Measurements from ENCODE around the gene TIMP2. TPM values are rescaled to one million over a fixed set of nuclear protein-coding genes. Genes with fewer than 3 reads are reported as not detected.

Gene TIMP2
- total and polyA plus RNA-seq, 5 experiments from 2014 or later, result 0.22 to 7.3 (median 0.75) TPM

DNA sequence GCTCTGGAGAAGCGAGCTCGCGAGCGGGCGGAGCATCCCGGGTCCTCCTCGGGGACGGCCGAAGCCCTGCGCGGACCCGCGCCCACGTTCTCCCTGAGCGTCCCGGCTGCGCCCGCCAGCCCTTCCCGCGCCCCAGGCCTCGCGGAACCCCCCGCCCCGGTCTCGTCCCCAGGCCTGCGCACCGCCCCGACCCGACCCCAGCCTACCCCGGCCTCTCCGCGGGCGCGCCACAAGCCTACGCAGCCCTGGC is 84.7 kb downstream of the TIMP2 start:
- Mint-ChIP-seq H3K4me3 (peak overlapping the region; percentile 83 to 96 (median 93)), H3K4me1 (peaks cover 24 to 67% (median 51%) of the 10 kb centered on the region in 4 donors), H3K27ac (peak overlapping the region; percentile 79 to 99 (median 98)), H3K27me3 (no peaks in the 10 kb centered on the region), H3K9me3 (no peaks in the 10 kb centered on the region), H3K36me3 (peaks cover 7 to 31% (median 9%) of the 10 kb centered on the region in 3 donors)
- no peak for DNase-seq
- POLR2A ChIA-PET, result interaction anchor here (0.8 to 3.0 kb wide), 7 partner anchors 21 to 131 kb away, joined by 3 to 23 read pairs (median 4); partner anchors contain the start of gene CYTH1
- ATAC-seq, result no peak

- no peaks in the 10 kb centered on the region for H3K9me3 Mint-ChIP-seq
- peaks cover 9 to 36% (median 12%) of the 10 kb centered on the region in 3 donors for H3K36me3 Mint-ChIP-seq
- H3K4me3 Mint-ChIP-seq, result peak overlapping the region; percentile 83 to 99 (median 95)
- H3K27ac Mint-ChIP-seq, result peak overlapping the region; percentile 79 to 99 (median 97)
- H3K27me3 Mint-ChIP-seq, result no peaks in the 10 kb centered on the region
- POLR2A ChIA-PET, result interaction anchor here (0.8 to 3.0 kb wide), 7 partner anchors 21 to 131 kb away, joined by 3 to 23 read pairs (median 4); partner anchors contain the start of gene CYTH1
- ATAC-seq (peak; percentile 19 to 37), DNase-seq (peak; percentile 31 to 72 (median 56))
- H3K4me1 Mint-ChIP-seq, result peaks cover 24 to 67% (median 51%) of the 10 kb centered on the region in 4 donors
Observed at GRCh38 chr17:78839762-78840529, 85.2 kb downstream of the TIMP2 start.

DNA sequence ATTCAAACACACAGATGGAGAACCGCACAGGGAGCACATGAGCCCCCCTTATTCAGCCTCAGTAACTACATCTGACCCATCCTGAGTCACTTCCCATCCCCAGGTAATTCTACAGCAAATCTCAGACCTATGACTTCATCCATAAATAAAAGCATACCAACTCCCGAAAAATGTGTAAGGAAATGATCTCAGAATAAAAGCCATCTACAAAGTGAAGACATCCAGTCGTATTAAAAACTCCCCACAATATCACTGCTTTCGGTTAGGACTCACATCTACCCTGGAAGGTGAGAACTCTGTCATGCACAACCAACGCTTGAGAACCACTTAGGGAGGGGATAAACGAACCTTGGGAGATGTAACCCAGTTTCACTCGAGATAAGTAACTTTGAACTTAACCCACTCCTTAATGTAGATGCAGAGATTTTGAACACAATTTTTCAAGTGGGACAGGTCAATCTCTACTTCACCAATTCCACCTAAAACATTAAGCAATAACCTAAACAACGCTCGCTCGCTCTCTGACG is 85.9 kb downstream of the TIMP2 start:
- Mint-ChIP-seq H3K36me3 (peaks cover 9 to 42% (median 13%) of the 10 kb centered on the region in 3 donors), H3K27me3 (no peaks in the 10 kb centered on the region), H3K9me3 (no peaks in the 10 kb centered on the region), H3K4me3 (peak overlapping the region; percentile 83 to 99 (median 95)), H3K27ac (peak overlapping the region; percentile 79 to 99 (median 96)), H3K4me1 (peaks cover 24 to 62% (median 50%) of the 10 kb centered on the region in 4 donors)
- DNase-seq (no peak), ATAC-seq (no peak)
- POLR2A ChIA-PET, result interaction anchor here (0.9 to 1.4 kb wide), 3 partner anchors 12 to 104 kb away, joined by 3 to 4 read pairs (median 3); no protein-coding TSS in a partner anchor

- no peak for DNase-seq
- no peak for ATAC-seq
- H3K4me3 Mint-ChIP-seq, result peak overlapping the region; percentile 83 to 99 (median 95)
- POLR2A ChIA-PET, result interaction anchor here (0.7 to 1.4 kb wide), 3 partner anchors 11 to 64 kb away, joined by 3 to 6 read pairs (median 3); no protein-coding TSS in a partner anchor
- H3K36me3 Mint-ChIP-seq, result peaks cover 9 to 49% (median 13%) of the 10 kb centered on the region in 3 donors
- no peaks in the 10 kb centered on the region for H3K9me3 Mint-ChIP-seq
- no peaks in the 10 kb centered on the region for H3K27me3 Mint-ChIP-seq
- H3K27ac Mint-ChIP-seq, result peak overlapping the region in 9 of 10 donors; percentile 60 to 99 (median 96)
- peaks cover 24 to 59% (median 47%) of the 10 kb centered on the region in 4 donors for H3K4me1 Mint-ChIP-seq
Observed at GRCh38 chr17:78838574-78839005, 86.6 kb downstream of the TIMP2 start.

- DNase-seq, result no peak
- H3K9me3 Mint-ChIP-seq, result no peaks in the 10 kb centered on the region
- POLR2A ChIA-PET, result interaction anchor here (0.5 to 1.3 kb wide), 3 partner anchors 17 to 554 kb away, joined by 3 read pairs; no protein-coding TSS in a partner anchor
- peaks cover 9 to 70% (median 23%) of the 10 kb centered on the region in 3 donors for H3K36me3 Mint-ChIP-seq
- peaks cover 24 to 57% (median 45%) of the 10 kb centered on the region in 4 donors for H3K4me1 Mint-ChIP-seq
- H3K27me3 Mint-ChIP-seq, result no peaks in the 10 kb centered on the region
- no peak for ATAC-seq
- H3K27ac Mint-ChIP-seq, result peak overlapping the region in 2 of 10 donors; percentile 6 to 70
- H3K4me3 Mint-ChIP-seq, result peak overlapping the region in 2 of 10 donors; percentile 2 to 20
Observed at GRCh38 chr17:78836420-78837021, 88.7 kb downstream of the TIMP2 start.

DNA sequence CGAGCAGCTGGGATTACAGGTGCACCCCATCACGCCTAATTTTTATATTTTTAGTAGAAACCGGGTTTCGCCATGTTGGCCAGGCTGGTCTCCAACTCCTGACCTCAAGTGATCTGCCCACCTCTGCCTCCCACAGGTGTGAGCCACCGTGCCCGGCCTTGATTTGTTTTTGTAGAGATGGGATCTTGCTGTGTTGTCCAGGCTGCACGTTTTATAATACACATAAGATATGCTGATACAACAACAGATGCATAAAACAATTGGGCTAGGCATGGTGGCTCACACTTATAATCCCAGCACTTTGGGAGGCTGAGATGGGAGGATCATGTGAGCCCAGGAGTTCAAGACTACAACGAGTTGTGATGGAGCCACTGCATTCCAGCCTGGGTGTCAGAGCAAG is 90.6 kb downstream of the TIMP2 start:
- ATAC-seq (no peak), DNase-seq (no peak)
- Mint-ChIP-seq H3K36me3 (peaks cover 15 to 87% (median 31%) of the 10 kb centered on the region in 3 donors), H3K27ac (no peak overlapping the region), H3K9me3 (no peaks in the 10 kb centered on the region), H3K4me1 (peaks cover 23 to 54% (median 40%) of the 10 kb centered on the region in 4 donors), H3K27me3 (no peaks in the 10 kb centered on the region), H3K4me3 (no peak overlapping the region)
- POLR2A ChIA-PET, result interaction anchor here (0.7 kb wide), 1 partner anchor 554 kb away, joined by 3 read pairs; no protein-coding TSS in a partner anchor

DNA sequence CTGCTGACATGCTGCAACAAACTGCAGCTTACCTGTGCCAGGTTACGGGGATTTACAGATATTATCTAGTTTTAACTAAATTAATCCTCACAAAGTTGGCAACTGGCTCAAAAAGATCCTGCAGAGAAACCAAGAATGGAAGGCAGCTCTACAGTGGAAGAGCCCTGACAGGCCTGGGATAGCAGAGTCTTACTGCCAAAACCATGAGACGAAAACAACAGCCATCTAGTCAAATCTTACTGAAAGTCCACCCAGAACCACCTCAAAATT is 92.7 kb downstream of the TIMP2 start:
- peaks cover 21 to 96% (median 43%) of the 10 kb centered on the region in 3 donors for H3K36me3 Mint-ChIP-seq
- DNase-seq, result no peak
- H3K27me3 Mint-ChIP-seq, result no peaks in the 10 kb centered on the region
- H3K4me1 Mint-ChIP-seq, result peaks cover 13 to 40% (median 24%) of the 10 kb centered on the region in 4 donors
- no peaks in the 10 kb centered on the region for H3K9me3 Mint-ChIP-seq
- ATAC-seq, result no peak
- POLR2A ChIA-PET, result no interaction called here
- H3K27ac Mint-ChIP-seq, result peak overlapping the region in 2 of 10 donors; percentile 3 to 25
- peak overlapping the region in 1 of 10 donors; percentile 3 for H3K4me3 Mint-ChIP-seq

DNA sequence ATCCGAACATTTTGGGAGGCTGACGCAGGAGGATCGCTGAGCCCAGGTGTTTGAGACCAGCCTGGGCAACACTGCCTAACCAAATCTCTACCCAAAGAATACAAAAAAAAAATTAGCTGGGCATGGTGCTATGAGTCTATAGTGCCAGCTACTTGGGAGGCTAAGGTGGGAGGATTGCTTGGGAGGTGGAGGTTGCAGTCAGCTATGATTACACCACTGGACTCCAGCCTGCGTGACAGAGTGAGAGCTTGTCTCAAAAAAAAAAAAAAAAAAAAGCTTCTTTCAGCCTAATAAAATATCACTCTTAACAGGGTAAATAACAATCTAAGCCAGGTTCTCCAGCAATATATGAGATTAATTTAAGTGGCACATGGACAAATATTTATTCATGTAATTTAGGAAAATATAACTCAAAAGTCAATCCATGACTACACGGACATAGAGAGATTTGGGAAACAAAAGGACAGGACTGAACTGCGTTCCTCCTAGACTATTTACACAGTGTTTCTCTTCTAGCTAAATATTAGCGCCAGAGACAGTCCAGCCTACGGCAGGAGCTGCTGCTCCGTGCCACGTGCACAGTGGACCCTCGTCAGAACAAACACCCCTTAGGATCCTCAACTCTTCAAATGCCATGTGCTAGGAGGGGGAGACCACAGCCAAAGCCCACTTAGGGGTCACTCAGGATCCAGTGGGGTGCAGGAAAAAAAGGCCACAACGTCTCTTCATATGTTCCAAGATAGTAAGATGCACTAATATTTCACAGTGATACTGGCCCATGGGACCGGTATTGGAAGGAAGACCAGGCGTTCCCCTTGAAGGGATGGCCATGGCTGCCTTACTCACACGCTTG is 93.3 kb downstream of the TIMP2 start:
- ATAC-seq (peak in 1 of 2 donors; percentile 14), DNase-seq (no peak)
- Mint-ChIP-seq H3K27me3 (no peaks in the 10 kb centered on the region), H3K9me3 (no peaks in the 10 kb centered on the region), H3K4me1 (peaks cover 9 to 37% (median 21%) of the 10 kb centered on the region in 4 donors), H3K27ac (peak overlapping the region in 2 of 10 donors; percentile 3 to 15), H3K4me3 (no peak overlapping the region), H3K36me3 (peaks cover 21 to 96% (median 46%) of the 10 kb centered on the region in 3 donors)
- POLR2A ChIA-PET, result interaction anchor here (0.5 to 0.6 kb wide), 2 partner anchors 27 to 39 kb away, joined by 3 to 9 read pairs; no protein-coding TSS in a partner anchor

DNA sequence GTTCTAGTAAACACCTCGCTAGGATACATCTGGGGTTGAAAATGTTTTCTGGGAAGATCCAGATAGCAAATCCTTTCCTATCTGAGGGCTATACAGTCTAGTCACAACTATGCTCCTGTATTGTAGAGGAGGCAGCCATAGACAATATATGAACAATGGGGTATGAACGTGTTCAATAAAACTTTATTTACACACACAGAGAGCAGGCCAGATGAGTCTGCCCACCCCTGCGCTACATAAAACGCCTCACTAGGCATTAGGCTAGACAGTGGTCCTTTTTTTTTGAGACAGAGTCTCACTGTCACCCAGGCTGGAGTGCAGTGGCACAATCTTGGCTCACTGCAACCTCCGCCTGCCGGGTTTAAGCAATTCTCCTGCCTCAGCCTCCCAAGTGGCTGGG is 95.7 kb downstream of the TIMP2 start:
- H3K27ac Mint-ChIP-seq, result no peak overlapping the region
- DNase-seq, result no peak
- H3K27me3 Mint-ChIP-seq, result no peaks in the 10 kb centered on the region
- no peaks in the 10 kb centered on the region for H3K9me3 Mint-ChIP-seq
- no peak for ATAC-seq
- no peak overlapping the region for H3K4me3 Mint-ChIP-seq
- H3K4me1 Mint-ChIP-seq, result peaks cover 18 to 42% (median 27%) of the 10 kb centered on the region in 4 donors
- peaks cover 15 to 97% (median 47%) of the 10 kb centered on the region in 3 donors for H3K36me3 Mint-ChIP-seq
- POLR2A ChIA-PET, result interaction anchor here (0.8 to 1.1 kb wide), 2 partner anchors 45 to 58 kb away, joined by 3 to 4 read pairs; no protein-coding TSS in a partner anchor

GRCh38 chr17:78828470-78829185 is 96.6 kb downstream of the TIMP2 start:
- POLR2A ChIA-PET, result interaction anchor here (0.8 to 1.7 kb wide), 3 partner anchors 10 to 57 kb away, joined by 3 to 5 read pairs (median 4); no protein-coding TSS in a partner anchor
- Mint-ChIP-seq H3K27ac (peak overlapping the region in 5 of 10 donors; percentile 27 to 81 (median 68)), H3K27me3 (no peaks in the 10 kb centered on the region), H3K9me3 (no peaks in the 10 kb centered on the region), H3K4me3 (peak overlapping the region in 1 of 10 donors; percentile 44), H3K4me1 (peaks cover 21 to 50% (median 31%) of the 10 kb centered on the region in 4 donors), H3K36me3 (peaks cover 15 to 97% (median 54%) of the 10 kb centered on the region in 3 donors)
- peak; percentile 24 to 46 for ATAC-seq
- no peak for DNase-seq

DNA sequence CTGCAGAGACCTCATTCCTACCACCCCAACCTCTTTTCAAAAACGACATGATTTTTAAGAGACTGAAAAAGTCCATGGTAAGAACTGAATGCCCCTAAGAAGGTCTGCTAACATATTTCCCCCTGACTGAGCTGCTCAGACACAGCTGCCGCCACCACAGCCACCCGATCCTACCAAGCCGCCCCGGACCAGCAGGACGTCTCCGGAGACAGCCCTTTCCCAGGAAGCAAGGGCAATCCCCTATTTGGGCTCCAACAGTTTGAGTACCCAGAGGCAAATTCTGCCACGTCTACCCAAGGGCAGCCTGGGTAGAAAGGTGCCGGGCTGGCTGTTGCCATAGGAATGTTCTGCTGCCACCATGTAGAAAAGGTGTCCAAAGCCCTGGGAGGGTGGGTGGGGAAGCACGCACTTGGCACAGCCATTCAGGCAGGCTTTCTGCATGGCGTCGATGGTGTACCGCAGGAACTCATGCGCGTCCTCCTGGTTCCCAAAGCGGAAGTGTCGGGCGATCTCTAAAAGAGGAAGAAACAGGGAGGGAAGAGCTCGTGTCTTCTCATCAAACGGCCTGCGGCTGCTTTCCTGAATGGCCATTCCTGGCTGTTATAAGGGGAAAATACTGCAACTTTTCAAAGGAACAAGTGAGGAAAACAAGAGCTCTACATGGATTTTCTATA is 98.2 kb downstream of the TIMP2 start:
- H3K27me3 Mint-ChIP-seq, result no peaks in the 10 kb centered on the region
- H3K9me3 Mint-ChIP-seq, result no peaks in the 10 kb centered on the region
- peaks cover 20 to 50% (median 35%) of the 10 kb centered on the region in 4 donors for H3K4me1 Mint-ChIP-seq
- H3K27ac Mint-ChIP-seq, result peak overlapping the region in 4 of 10 donors; percentile 21 to 58 (median 40)
- ATAC-seq (no peak), DNase-seq (no peak)
- no peak overlapping the region for H3K4me3 Mint-ChIP-seq
- peaks cover 15 to 97% (median 57%) of the 10 kb centered on the region in 3 donors for H3K36me3 Mint-ChIP-seq
- POLR2A ChIA-PET, result interaction anchor here (0.9 to 1.7 kb wide), 3 partner anchors 8 to 21 kb away, joined by 3 to 5 read pairs (median 3); no protein-coding TSS in a partner anchor

Measured in naive thymus-derived CD8-positive, alpha-beta T cell (primary cell).